ENCODE results near the gene NIPAL4.

Gene NIPAL4

GRCh38 chr5:157510682-157511081 lies 50.7 kb downstream of the NIPAL4 start:
- no peak for TF ChIP-seq CTCF (IDR thresholded peaks at IDR 0.05; ENCODE audit: low read depth, low read length)
- DNase-seq (ENCODE audit: extremely low read depth, low read depth): no peak

- no peak for TF ChIP-seq CTCF (IDR thresholded peaks at IDR 0.05; ENCODE audit: low read depth, low read length)
- DNase-seq (ENCODE audit: extremely low read depth, low read depth): peak; percentile 94
Measured at GRCh38 chr5:157511651-157512644, 51.9 kb downstream of the NIPAL4 start.

- no peak for TF ChIP-seq CTCF (IDR thresholded peaks at IDR 0.05; ENCODE audit: low read depth, low read length)
- DNase-seq (ENCODE audit: extremely low read depth, low read depth): no peak
Measured at GRCh38 chr5:157513182-157513581, 53.2 kb downstream of the NIPAL4 start.

DNA sequence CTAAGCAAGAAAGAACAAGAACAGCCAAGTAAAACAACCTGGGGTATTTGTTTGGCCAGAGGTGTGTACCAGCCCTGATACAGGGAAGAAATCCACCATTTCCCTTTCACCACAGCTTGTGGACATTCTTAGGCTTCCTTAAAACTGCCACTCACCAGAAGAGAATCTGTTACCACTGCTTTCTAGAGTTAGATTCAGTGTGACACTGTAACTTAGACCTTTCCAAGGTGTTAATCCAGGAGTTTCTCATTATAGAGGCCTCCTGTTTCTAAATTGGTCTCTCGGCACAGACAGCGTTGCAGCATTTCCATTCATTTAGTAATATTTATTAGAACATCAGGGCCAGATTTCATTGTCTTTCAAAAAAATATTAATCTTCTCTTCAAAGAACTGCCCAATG lies 55.0 kb downstream of the NIPAL4 start:
- TF ChIP-seq CTCF (IDR thresholded peaks at IDR 0.05; ENCODE audit: low read depth, low read length): no peak
- DNase-seq (ENCODE audit: extremely low read depth, low read depth): no peak

DNA sequence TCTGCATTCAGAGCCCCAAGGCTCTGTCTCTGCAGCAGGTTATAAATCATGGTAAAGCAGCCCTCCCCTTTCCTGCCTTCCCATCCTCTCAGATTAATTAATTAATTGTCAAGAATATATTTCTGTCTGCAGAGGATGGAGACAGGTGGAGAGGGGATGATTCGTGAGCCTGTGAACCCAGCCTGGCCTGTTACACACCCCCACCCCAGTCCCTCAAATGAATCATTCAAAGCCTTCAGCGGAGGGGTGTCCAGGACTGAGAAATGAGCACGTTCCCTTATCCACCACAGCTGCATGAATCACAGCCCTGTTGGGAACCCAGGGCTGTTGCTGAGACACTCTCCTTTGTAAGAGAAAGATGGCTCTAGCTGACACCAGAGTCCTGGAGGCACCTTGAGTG lies 56.0 kb downstream of the NIPAL4 start:
- TF ChIP-seq CTCF (IDR thresholded peaks at IDR 0.05; ENCODE audit: low read depth, low read length): no peak
- no peak for DNase-seq (ENCODE audit: extremely low read depth, low read depth)

DNA sequence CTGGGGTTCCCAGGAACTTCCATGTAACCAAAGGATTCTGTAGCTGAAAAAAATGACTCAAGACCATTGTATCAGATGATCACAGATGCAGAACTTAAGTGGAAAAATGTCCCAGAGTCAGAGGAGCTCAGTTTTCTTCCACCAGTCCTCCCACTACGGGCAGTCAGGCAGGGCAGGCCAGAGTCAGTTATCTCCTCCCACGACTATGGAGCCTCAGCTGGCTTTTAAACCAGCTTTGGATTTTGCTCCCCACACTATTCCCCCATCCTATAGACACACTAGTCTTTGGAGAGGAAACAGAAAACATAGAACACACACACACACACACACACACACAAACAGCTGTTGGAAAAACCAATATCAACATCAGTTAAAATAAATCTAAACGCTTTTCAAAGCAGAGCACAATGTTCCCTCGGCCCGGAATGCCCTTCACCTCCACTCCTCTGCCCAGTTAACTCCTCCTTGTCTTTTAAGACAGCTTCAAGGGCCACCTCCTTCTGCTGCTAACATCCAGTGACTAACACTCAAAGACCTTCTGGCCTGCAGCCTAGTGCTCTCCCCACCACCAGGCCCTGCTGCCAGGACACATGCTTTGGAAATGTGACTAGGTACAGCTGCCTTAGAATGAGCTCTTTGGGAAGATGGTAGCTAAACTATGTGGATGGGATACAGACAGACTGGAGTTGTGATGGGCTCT lies 56.8 kb downstream of the NIPAL4 start:
- DNase-seq (ENCODE audit: extremely low read depth, low read depth): peak; percentile 65
- no peak for TF ChIP-seq CTCF (IDR thresholded peaks at IDR 0.05; ENCODE audit: low read depth, low read length)

DNA sequence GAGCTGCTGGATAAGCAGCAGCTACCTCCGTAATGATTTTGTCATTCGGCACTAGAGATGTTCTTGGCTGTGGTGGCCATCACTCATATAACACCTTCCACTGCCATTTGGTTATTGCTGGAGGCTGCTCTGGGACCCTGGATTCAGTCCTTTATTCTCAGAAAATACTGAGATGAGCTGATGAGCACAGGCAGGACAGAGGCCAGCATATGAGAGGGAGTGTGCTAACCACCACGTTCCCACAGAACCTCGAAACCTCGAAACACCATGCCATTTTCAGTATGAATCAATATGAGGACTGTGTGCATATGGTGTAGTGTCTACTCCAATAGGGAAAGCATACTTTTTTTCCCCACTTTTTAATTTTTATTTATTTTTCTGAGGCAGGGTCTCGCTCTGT lies 59.0 kb downstream of the NIPAL4 start:
- TF ChIP-seq CTCF (IDR thresholded peaks at IDR 0.05; ENCODE audit: low read depth, low read length): no peak
- no peak for DNase-seq (ENCODE audit: extremely low read depth, low read depth)
